ENCODE data around the gene LBX1.
"Not testable (repeated sequence)": the region's sequence is repeated elsewhere in the genome, so short reads cannot be mapped to it uniquely, and the experiment has no call there.

Gene LBX1

GRCh38 chr10:101202667-101203066, 26.6 kb downstream of the LBX1 start:
- DNase-seq (ENCODE audit: low read depth) = not testable (repeated sequence)

GRCh38 chr10:101198326-101198977, 30.8 kb downstream of the LBX1 start:
- not testable (repeated sequence) for DNase-seq (ENCODE audit: low read depth)

- no peak for DNase-seq (ENCODE audit: low read depth)
These were observed 33.3 kb downstream of the LBX1 start for GRCh38 chr10:101195921-101196320.

- no peak for DNase-seq (ENCODE audit: low read depth)
These were observed 39.5 kb downstream of the LBX1 start for GRCh38 chr10:101189461-101190401.

- no peak for DNase-seq (ENCODE audit: low read depth)
These were observed 40.3 kb downstream of the LBX1 start for GRCh38 chr10:101188942-101189341.

- DNase-seq (ENCODE audit: low read depth) = no peak
These were observed 45.6 kb downstream of the LBX1 start for GRCh38 chr10:101183458-101184183.

GRCh38 chr10:101182936-101183335, 46.3 kb downstream of the LBX1 start:
- DNase-seq (ENCODE audit: low read depth) = no peak

Data from stimulated activated CD8-positive, alpha-beta memory T cell treated with anti-CD3 and anti-CD28 coated beads, Interleukin-12 subunit alpha, Interleukin-12 subunit beta, amount 100 ng/mL, for 1 hour (primary cell).